Left renal cortex interstitium (tissue), 4 donors: Measurements from ENCODE around the gene ZMYND11. TPM values are rescaled to one million over a fixed set of nuclear protein-coding genes. Genes with fewer than 3 reads are reported as not detected.
"Not testable (repeated sequence)": the region's sequence is repeated elsewhere in the genome, so short reads cannot be mapped to it uniquely, and the experiment has no call there.

Experiments used
- DNase-seq, 4 donors: peaks; one replicate each; pipeline ENCODE4 v3.0.0-alpha.2; 2013; ENCODE audit warnings: low read depth in 4 of 4, low spot score in 2 of 4, missing footprints in 1 of 4
- polyA plus RNA-seq, 4 donors: library from polyadenylated mRNA; unstranded; fragments of 120-200 nt; gene quantifications; one replicate each; pipeline ENCODE4 v1.2.1, GENCODE V29; 2013; ENCODE audit not compliant: insufficient read length in 4 of 4

ZMYND11 gene
- polyA plus RNA-seq, 4 donors: 90.5 to 114 (median 107) TPM

DNA sequence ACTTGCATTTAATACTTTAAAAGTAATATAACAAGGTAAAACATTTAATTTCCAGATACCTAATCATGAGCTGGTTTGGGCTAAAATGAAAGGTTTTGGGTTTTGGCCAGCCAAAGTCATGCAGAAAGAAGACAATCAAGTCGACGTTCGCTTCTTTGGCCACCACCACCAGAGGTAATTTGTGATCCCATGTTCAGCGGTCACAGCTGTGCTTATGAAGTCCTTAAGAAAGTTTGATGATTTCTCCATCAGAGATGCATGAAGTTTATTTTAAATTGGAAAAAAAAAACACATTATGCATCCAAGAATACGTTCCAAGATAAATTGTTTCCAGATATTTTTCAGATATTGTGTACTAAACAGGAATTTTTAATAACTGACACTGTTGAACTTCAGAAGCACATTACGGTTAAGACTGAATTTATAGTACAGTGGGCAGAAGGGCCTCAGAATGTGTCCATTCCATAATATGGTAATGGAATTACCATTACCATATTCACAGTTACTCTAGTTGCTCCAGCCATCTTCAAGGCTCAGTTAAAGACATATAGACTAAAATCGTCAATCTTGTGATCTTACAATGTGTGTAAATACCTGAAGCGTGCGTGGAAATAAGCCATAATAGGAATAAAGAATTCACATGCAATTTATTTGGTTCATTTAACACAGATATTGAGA is 106.8 kb downstream of the ZMYND11 start:
- no peak for DNase-seq

DNA sequence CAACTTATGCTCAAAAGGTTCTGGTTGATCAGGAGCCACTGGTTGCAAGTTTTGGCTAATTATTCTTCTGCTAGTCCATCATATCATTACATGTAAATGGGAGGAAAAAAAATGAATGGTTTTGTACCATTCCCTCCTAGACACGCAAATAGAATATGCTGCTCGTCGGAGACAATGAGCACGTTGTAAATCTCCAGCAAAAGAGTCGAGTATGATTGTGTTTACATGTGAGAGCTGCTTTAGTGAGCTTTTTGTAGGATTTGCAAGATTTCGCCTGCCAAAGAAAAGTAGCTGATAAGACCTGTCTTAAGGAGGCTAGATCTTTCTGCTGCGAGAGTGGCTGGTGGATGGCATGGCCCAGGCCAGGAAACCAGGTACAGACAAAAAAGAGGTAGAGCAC is 109.0 kb downstream of the ZMYND11 start:
- DNase-seq: no peak

DNA sequence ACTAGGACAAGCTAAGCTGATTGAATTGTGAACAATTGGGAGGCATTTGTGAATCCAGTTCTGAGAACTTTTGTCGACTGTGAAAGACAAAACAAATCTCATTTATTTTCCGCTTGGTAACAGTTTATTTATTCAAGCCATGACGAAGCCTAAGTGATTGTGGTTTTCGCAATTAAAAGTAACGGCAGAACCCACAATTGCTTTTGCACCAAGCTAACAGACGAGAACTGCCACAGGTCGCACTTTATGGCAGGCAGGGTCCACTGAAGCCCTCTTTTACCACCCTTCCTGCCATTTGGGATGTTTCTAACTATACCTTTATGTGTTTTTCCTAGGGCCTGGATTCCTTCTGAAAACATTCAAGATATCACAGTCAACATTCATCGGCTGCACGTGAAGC is 111.2 kb downstream of the ZMYND11 start:
- no peak for DNase-seq

DNA sequence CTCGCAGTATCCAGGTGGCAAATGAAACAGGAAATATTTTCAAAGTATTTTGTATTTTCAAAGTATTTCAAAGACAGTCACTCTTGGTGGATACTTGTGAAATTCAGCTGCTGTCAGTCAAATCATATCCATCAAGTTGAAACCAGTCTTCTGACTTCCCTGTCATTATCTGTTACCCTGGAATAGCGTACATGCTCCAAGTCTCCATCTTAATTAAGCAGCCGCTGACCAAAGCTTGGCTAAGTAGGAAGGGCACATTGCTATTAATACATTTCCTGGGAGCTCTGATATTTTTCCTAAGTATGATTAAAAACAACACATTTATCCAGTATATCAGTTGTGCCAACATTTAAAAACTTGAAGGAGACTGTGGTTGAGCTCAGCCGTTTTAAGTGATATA is 112.2 kb downstream of the ZMYND11 start:
- no peak for DNase-seq

DNA sequence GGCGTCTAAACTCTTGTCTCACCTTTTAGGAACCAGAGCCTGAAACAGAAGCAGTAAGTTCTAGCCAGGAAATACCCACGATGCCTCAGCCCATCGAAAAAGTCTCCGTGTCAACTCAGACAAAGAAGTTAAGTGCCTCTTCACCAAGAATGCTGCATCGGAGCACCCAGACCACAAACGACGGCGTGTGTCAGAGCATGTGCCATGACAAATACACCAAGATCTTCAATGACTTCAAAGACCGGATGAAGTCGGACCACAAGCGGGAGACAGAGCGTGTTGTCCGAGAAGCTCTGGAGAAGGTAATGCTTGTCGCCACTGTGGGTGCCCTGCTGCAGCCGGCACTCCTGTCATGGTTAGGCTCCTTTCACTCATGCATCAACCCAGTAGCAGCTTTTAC is 113.1 kb downstream of the ZMYND11 start:
- no peak for DNase-seq

DNA sequence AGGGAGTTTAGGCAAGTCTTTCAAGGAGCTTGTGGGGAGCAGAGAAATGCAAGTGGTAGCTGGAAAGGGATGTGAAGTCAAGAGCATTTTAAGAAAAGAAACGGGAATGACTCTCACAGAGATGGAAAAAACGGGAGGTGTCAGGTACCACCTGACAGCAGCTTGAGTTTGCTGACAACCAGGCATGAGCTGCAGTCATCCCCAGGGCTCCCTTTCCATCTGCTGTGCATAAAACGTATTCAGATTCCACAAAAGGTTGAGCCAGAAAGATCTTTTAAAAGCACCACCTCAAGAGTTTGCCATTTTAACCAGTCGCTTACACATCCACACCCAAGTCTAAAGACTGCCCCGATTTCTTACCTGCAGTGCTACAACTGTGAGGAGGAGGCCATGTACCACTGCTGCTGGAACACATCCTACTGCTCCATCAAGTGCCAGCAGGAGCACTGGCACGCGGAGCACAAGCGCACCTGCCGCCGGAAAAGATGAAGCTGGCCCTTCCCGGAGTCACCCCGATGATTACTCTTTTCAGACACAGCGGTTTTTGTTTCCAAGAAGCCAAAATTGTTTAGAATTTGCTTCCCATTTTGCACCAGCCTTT is 116.8 kb downstream of the ZMYND11 start:
- DNase-seq: no peak

DNA sequence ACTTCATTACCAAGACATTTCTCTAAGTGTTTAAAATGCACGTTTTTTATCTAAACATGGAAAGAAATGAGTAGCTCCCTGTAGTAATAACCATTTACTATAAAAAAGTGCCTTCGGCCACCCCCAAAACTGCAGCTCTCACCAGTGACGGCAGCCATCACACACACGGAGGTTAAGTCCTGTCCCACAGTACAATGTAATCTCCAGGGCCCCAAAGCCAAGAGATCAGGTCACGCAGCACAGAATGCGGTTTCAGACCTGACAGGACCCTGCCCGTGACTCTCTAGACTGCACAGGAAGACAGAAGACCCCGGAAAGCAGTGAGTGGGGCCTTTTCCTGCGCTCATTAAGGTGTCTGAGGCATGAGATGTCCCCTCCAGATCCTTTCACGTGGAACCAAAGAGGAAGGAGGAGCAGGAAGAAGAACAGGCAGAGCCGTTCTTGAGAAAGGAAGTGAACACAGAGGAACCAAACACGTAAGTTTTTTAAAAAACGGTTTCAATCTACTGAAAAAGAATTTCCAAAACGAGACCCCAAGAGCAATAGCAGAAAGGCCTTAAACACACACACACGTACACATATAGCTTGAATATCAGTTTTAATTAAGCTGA is 125.7 kb downstream of the ZMYND11 start:
- DNase-seq: no peak

DNA sequence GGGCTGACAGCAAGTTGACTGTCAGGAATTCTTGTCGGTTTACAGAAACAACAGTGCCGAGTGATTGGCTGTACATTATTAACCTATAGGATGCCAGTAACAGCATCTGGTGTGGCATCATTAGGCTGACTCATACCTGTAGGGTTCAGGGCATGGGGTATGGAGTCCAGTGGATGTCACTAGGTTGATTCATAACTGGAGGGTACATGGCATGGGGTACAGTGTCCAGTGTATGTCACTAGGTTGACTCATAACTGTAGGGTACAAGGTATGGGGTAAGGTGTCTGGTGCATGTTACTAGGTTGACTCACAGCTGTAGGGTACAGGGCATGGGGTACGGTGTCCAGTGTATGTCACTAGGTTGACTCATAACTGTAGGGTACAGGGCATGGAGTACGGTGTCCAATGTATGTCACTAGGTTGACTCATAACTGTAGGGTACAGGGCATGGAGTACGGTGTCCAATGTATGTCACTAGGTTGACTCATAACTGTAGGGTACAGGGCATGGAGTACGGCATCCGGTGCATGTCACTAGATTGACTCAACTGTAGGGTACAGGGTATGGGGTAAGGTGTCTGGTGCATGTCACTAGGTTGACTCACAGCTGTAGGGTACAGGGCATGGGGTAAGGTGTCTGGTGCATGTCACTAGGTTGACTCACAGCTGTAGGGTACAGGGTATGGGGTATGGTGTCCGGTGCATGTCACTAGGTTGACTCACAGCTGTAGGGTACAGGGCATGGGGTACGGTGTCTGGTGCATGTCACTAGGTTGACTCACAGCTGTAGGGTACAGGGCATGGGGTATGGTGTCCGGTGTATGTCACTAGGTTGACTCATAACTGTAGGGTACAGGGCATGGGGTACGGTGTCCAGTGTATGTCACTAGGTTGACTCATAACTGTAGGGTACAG is 129.2 kb downstream of the ZMYND11 start:
- DNase-seq: not testable (repeated sequence)

DNA sequence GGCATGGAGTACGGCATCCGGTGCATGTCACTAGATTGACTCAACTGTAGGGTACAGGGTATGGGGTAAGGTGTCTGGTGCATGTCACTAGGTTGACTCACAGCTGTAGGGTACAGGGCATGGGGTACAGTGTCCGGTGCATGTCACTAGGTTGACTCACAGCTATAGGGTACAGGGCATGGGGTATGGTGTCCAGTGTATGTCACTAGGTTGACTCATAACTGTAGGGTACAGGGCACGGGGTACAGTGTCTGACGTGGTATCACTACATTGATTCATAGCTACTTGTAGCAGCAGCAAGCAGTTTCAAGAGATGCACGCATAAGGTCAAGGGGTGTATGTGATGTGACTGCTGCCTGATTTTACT is 129.8 kb downstream of the ZMYND11 start:
- not testable (repeated sequence) for DNase-seq

DNA sequence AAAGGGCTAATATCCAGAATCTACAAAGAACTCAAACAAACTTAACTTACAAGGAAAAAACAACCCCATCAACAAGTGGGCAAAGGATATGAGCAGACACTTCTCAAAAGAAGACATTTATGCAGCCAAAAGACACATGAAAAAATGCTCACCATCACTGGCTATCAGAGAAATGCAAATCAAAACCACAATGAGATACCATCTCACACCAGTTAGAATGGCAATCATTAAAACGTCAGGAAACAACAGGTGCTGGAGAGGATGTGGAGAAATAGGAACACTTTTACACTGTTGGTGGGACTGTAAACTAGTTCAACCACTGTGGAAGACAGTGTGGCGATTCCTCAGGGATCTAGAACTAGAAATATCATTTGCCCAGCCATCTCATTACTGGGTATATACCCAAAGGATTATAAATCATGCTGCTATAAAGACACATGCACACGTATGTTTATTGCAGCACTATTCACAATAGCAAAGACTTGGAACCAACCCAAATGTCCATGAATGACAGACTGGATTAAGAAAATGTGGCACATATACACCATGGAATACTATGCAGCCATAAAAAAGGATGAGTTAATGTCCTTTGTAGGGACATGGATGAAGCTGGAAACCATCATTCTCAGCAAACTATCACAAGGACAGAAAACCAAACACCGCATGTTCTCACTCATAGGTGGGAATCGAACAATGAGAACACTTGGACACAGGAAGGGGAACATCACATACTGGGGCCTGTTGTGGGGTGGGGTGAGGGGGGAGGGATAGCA is 130.7 kb downstream of the ZMYND11 start:
- not testable (repeated sequence) for DNase-seq

DNA sequence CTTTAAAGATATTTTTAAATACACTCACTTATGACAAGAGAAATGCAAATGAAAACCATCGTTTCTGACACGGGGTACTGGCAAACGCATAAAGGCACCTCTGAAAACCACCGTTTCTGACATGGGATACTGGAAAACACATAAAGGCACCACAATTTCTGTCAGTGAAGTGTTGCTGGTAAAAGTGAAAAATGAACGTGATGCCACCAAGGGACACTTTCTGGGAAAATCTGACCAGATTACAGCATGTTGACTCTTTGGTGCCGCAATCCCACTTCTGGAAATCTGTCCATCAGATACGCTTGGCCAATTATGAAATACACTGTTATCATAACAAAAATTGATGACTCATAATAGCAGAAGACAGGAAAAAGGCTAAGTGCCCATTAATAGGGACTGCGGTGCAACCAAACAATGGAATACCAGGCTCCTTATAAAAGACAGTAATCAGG is 131.7 kb downstream of the ZMYND11 start:
- no peak for DNase-seq

DNA sequence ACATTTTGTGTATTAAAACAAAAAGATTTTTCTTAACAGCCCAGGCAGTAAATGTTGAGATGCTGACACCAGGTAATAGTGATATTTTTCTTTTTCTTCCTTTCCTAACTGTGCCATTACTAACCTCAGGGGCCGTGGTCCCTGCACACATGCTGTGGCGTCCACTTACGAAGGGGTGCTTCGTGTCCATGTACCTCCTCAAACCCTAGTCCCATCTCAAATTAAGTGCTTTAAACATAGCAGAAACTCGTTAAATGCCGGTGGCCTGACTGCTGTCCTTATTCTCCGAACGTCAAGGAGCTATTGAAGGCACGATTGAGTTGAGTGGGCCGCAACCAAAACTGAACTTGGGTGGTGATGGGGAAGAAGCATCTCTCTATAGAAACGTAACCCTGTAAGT is 132.4 kb downstream of the ZMYND11 start:
- no peak for DNase-seq

DNA sequence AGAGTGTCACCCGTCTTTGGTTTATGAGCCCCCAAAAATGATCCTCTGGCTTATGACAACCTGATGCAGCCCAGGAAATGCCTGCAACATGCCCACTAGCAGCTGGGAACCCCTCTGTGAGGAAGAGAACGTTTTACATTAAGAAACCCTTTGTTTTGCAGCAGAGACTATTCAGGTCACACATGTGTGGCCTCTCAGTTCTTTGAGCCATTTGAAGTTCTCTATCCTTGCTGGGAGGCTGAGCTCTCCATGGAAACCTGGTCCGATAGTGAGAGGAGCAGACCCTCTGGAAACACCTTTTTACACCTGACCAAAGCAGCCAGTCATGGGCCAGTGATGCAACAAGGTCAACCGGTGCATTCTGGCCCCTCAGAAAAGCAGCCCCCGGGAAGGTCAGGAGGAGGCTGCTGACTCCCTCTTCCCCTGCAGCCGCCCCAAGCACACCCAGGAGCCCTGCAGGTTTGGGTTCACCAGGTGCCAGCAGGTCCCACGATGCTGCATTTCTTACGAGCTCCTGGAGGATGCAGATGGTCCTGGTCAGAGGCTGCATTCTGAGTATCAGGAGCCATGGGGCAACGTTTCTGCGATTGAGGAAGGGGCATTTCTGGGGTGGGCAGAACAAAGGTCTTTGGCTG is 134.3 kb downstream of the ZMYND11 start:
- DNase-seq: no peak

DNA sequence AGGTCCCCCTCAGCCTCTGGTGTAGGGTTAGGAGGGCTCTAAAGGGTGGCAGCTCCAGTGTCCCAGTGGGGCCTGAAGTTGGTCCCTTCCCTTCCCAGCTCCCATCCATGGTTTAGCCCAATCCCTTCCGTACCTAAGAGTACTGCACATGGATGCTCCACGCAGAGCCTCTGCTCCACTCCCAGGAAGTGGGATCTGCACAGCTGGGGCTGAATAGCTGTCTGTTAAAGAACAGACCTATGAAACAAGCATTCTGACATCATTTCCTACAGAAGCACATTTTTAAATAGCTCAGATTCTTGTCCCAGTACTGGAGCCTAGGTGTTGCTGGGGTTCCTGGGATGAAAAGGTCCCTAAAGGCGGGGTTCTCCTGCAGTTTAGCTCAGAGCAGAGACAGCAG is 135.9 kb downstream of the ZMYND11 start:
- no peak for DNase-seq

DNA sequence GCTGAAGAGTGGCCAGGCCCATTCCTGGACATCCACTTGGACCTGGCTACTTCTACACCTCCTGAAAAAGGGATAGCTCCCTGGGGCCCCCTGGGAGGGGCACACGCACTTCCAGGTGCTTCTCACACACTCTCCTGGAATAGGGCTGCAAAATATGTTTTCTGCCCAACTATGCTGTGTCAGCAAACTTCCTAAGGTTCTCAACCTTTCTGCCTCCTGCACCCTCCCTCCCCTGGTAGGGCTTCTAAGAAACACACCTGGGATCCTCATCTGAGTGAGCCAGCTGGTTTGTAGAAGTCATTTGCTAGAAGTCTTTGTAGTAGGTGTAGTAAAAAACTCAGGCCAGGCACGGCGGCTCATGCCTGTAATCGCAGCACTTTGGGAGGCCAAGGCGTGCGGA is 136.5 kb downstream of the ZMYND11 start:
- no peak for DNase-seq

DNA sequence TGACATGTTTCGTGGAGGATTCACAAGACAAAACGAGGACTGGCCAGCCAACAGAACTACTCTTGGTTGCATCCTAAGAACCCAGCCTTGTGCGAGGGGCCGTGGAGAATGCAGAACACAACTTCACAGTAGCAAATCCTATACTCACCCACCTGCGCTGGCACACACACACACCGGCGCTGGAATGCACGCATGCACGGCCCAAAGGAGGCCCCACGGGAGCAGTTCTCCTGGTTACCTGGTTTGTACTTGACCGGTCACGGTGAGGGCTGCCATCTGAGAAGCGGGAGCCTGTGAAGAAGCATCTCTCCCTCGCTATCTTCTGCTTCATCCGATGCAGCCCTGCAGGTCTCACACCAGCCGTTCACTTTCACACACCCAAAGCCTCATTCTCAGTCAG is 137.8 kb downstream of the ZMYND11 start:
- no peak for DNase-seq

DNA sequence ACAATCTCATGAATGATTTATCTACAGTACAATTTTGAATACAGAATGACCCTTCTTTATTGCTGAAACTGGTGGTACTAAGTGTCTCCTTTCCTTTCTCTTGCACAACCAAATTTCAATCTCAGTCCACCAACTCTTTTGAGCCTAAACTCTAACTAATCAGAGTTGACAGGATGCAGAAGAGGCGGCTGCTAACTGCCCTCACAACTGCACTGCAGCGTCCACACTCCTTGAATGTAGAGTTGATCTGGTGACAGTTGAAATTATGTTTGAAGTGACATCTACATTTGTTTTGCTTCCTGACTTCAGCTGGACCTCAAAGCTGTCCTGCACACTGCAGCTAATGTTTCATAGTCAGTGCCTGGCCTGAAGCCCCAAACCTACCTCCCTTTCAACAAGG is 139.6 kb downstream of the ZMYND11 start:
- DNase-seq: no peak

DNA sequence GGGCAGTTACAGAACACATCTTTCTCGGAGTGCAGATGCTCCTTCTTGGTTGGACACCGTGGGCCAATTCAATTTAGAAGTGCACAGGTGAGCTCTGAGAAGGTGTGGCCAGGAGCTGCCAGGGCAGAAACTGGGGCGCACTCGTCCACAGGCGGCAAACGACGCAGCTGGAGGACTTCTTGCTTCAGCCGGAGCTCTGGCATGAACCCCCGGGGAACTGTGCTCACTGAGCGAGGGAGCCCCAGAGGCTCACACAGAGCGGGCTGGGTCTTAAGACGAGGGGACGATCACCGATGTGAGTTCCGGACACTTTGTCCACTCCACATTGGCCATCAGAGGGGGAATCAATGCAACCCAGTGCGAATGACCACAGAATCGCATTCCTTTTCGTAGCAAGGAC is 140.4 kb downstream of the ZMYND11 start:
- no peak for DNase-seq

DNA sequence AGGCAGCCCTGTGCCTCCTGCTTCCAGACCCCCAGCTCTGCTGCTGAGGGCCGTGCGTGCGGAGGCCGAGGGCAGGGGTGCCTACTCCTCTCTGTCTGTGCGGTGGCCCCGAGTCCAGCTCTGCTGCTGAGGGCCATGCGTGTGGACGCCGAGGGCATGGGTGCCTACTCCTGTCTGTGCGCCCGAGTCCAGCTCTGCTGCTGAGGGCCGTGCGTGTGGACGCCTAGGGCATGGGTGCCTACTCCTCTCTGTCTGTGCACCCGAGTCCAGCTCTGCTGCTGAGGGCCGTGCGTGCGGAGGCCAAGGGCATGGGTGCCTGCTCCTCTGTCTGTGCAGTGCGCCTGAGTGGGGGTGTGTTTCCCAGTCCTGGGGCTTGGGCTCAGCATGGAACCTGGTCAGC is 142.7 kb downstream of the ZMYND11 start:
- no peak for DNase-seq

DNA sequence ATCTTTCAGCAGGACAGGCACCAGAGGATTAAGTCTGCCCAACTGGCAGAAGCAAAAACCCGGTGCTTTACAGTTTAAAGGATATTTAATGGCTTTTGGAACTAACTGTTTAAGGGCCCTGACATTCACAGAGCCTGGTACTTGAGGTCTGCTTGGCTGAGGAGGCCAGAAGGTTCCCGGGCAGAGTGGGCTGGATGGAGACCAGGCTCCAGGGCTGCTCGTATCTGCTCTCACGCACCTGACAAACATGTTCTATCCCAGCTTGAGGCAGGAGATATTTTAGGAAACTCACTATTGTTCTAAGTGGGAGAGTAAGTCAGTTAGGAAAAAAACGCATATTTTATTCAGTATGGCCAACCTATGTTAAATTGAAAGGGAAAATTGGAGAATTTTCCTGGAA is 143.5 kb downstream of the ZMYND11 start:
- DNase-seq: no peak
